ENCODE data around the gene CAMTA1.

Gene CAMTA1

DNA sequence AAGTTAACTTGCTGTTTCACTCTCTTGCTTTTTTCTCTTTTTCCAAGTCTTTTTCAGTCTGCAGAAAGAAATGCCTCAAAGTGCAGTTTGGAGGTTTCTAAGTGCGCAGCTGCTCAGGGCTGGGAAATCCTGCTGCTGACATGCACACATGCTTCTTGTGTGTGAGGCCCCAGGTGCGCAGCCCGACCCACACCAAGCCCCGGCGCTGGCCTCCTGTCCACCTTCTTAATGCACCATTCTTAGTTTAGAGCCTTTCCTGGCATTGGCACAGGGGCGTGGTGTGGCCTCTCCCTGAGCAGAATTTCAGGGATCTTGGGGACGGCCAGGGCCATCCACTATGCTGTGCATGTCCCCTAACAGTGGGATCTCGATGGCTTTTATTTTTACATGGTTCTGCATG is 315.2 kb downstream of the CAMTA1 start:
- no peak overlapping the region for H3K4me3 ChIP-seq (ENCODE audit: low read depth, low read length)
- no peak for TF ChIP-seq CTCF (IDR thresholded peaks at IDR 0.05; ENCODE audit: borderline replicate concordance, insufficient read depth, low read depth, low read length)

- no peak for TF ChIP-seq CTCF (IDR thresholded peaks at IDR 0.05; ENCODE audit: borderline replicate concordance, insufficient read depth, low read depth, low read length)
- no peak overlapping the region for H3K4me3 ChIP-seq (ENCODE audit: low read depth, low read length)
Observed at GRCh38 chr1:7101187-7101586, 315.9 kb downstream of the CAMTA1 start.

GRCh38 chr1:7103361-7103782 is 318.1 kb downstream of the CAMTA1 start:
- no peak overlapping the region for H3K4me3 ChIP-seq (ENCODE audit: low read depth, low read length)
- TF ChIP-seq CTCF (IDR thresholded peaks at IDR 0.05; ENCODE audit: borderline replicate concordance, insufficient read depth, low read depth, low read length): no peak

DNA sequence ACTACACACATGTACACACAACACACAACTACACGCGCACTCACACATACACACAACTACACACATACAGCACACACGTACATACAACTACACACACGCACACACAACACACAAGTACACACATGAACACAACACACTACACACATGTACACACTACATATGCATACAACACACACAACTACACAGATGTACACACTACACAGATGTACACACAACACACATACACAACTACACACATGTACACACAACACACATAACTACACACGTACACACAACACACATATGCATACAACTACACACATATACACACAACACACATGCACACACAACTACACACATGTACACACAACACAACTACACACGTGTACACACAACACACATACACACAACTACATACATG is 318.6 kb downstream of the CAMTA1 start:
- TF ChIP-seq CTCF (IDR thresholded peaks at IDR 0.05; ENCODE audit: borderline replicate concordance, insufficient read depth, low read depth, low read length): no peak
- no peak overlapping the region for H3K4me3 ChIP-seq (ENCODE audit: low read depth, low read length)

DNA sequence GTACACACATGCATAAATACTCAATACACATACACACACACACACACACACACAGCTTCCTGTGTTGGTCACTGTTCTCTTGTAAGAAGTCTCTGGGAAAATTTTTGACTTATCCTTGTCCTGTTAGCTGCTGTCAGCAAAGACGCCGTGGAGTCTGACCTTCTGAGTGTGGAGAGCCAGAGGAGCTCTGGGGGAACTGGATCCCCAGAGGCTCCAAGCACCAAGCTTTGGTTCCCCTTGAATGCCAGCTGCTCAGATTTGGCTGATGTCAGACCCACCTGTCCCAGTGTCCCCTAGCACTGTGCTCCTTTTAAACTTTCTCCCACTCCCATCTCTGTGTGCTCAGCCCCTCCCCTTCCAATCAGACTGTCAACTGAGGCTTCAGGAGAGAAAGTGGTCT is 319.1 kb downstream of the CAMTA1 start:
- no peak overlapping the region for H3K4me3 ChIP-seq (ENCODE audit: low read depth, low read length)
- TF ChIP-seq CTCF (IDR thresholded peaks at IDR 0.05; ENCODE audit: borderline replicate concordance, insufficient read depth, low read depth, low read length): no peak

GRCh38 chr1:7105269-7105668 is 320.0 kb downstream of the CAMTA1 start:
- no peak overlapping the region for H3K4me3 ChIP-seq (ENCODE audit: low read depth, low read length)
- no peak for TF ChIP-seq CTCF (IDR thresholded peaks at IDR 0.05; ENCODE audit: borderline replicate concordance, insufficient read depth, low read depth, low read length)

GRCh38 chr1:7106442-7107108 is 321.3 kb downstream of the CAMTA1 start:
- no peak overlapping the region for H3K4me3 ChIP-seq (ENCODE audit: low read depth, low read length)
- no peak for TF ChIP-seq CTCF (IDR thresholded peaks at IDR 0.05; ENCODE audit: borderline replicate concordance, insufficient read depth, low read depth, low read length)
